Hepatocyte (in vitro differentiated cells): ENCODE results near the gene ADISSP.

Experiments
- EZH2 ChIP-seq: fragments of 200-600 bp; sonication (generic); IDR thresholded peaks from 2 replicates; pipeline ENCODE4 v1.6.1; 2016; ENCODE audit warnings: antibody characterized with exemption, mild to moderate bottlenecking, borderline replicate concordance
- EZH2phosphoT487 ChIP-seq: fragments of 200-600 bp; sonication (generic); IDR thresholded peaks from one replicate; pipeline ENCODE4 v1.6.1; 2018; ENCODE audit warnings: antibody characterized with exemption, mild to moderate bottlenecking, low read depth, moderate library complexity; ENCODE audit not compliant: unreplicated experiment, severe bottlenecking
- TF ChIP-seq, protein P1 (sequence below): fragments of 200-600 bp; sonication (generic); IDR thresholded peaks from 2 replicates; pipeline ENCODE4 v1.5.1; 2016; ENCODE audit warnings: antibody characterized with exemption, mild to moderate bottlenecking; ENCODE audit not compliant: poor library complexity

DNA sequence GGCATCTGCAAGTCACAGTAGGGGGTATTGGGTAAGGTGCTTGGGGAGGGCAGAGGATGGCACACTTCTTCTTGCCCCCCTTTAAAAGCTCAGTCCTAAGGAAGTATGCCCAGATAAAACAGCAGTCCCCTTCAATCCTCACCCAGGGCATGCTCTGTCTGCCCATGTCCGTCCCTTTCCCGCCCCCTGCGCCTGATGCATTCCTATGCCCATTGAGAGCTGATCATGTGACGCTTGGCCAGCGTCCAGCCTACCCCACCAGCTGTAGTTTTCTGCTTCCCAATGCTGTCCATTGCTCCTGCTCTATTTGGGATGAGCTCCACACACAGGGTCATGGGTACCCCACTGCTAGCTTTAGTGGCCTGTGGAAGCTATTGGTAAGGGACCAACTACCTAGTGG is 63.5 kb downstream of the ADISSP start:
- TF ChIP-seq, protein P1, sequence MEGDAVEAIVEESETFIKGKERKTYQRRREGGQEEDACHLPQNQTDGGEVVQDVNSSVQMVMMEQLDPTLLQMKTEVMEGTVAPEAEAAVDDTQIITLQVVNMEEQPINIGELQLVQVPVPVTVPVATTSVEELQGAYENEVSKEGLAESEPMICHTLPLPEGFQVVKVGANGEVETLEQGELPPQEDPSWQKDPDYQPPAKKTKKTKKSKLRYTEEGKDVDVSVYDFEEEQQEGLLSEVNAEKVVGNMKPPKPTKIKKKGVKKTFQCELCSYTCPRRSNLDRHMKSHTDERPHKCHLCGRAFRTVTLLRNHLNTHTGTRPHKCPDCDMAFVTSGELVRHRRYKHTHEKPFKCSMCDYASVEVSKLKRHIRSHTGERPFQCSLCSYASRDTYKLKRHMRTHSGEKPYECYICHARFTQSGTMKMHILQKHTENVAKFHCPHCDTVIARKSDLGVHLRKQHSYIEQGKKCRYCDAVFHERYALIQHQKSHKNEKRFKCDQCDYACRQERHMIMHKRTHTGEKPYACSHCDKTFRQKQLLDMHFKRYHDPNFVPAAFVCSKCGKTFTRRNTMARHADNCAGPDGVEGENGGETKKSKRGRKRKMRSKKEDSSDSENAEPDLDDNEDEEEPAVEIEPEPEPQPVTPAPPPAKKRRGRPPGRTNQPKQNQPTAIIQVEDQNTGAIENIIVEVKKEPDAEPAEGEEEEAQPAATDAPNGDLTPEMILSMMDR: no peak
- TF ChIP-seq EZH2 (no peak), EZH2phosphoT487 (no peak)
